ENCODE measurements around the gene SERPINA3.
"Not testable (repeated sequence)": the region's sequence is repeated elsewhere in the genome, so short reads cannot be mapped to it uniquely, and the experiment has no call there.

Gene SERPINA3

DNA sequence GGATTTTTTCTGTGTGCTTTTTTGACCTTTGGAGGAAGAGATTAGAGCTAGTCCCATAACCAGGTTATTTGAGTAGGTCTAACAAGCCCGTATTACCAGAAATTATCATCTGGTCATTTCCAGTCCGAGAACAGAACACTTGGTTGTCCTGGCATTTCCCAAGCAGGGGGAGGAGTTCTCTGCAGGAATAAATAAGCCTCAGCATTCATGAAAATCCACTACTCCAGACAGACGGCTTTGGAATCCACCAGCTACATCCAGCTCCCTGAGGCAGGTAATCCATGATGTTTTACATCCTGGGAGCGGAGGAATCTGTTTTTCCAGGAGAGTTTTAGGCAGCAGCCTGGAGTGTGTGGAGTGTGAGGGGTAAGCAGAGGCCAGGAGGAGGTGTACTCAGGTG is at the start of gene SERPINA3:
SERPINA3 (plus strand) TSS at position 218 of the 400 bp plus-strand sequence. CDS start 2,051 bp downstream, outside the sequence.
- no peak for DNase-seq

DNA sequence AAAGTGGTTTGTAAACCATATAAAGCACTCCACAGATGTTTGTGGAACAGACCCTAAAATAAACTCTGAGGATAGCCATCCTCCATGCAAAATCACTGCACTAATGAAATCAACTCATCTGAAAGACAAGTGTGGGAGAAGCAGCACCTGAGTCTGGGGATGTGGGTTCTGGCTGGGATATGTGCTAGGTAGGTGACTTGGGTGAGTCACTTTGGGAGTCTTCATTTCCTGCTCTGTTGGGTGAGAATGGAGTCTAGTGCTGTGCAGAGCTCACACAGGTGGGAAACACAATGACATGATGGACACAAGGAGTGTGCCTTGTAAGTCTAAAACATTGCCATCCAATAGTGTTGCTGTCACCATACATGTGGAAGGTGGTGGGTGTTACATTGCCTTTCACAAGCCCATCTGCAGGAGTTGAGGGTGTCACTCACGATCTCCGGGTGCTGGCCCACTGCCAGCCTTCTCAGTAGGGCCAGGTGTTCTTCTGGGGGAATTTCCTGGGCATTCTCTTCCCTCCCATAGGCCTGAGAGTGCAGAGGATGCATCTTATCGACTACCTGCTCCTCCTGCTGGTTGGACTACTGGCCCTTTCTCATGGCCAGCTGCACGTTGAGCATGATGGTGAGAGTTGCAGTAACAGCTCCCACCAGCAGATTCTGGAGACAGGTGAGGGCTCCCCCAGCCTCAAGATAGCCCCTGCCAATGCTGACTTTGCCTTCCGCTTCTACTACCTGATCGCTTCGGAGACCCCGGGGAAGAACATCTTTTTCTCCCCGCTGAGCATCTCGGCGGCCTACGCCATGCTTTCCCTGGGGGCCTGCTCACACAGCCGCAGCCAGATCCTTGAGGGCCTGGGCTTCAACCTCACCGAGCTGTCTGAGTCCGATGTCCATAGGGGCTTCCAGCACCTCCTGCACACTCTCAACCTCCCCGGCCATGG is 49.0 kb upstream of the SERPINA3 start:
- DNase-seq = no peak

DNA sequence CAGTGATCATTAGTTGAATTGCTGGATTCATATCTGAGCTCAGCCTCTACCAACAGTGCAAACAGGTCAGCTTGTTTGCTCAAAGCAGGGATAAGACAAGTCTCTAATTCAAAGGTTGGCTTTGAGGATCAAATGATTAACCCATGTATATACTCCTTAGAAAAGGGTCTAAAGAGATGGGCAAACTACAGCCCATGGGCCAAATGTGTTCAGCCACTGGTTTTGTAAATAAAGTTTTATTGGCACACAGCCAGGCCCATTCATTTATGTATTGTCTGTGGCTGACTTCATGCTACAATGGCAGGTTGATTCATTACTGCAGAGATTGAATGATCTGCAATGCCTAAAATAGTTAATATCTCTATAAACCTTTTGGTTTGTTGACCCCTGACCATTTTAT is 47.8 kb upstream of the SERPINA3 start:
- no peak for DNase-seq

DNA sequence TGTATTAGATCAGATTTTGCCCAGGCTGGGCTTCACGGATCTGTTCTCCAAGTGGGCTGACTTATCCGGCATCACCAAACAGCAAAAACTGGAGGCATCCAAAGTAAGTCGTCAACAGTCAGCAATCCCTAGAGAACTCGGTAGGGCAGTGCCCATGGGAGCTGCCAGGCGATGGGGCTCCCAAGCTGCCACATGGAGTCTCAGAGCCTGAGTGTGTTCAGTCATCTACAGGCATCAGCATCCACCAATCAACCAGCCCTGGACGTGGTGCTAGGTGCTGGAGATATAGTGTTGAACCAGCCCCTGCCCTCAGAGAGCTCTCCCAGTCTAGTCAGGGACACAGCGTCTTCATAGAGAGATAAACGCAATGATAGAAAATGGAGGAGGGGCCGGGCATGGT is 44.0 kb upstream of the SERPINA3 start:
- DNase-seq = no peak

DNA sequence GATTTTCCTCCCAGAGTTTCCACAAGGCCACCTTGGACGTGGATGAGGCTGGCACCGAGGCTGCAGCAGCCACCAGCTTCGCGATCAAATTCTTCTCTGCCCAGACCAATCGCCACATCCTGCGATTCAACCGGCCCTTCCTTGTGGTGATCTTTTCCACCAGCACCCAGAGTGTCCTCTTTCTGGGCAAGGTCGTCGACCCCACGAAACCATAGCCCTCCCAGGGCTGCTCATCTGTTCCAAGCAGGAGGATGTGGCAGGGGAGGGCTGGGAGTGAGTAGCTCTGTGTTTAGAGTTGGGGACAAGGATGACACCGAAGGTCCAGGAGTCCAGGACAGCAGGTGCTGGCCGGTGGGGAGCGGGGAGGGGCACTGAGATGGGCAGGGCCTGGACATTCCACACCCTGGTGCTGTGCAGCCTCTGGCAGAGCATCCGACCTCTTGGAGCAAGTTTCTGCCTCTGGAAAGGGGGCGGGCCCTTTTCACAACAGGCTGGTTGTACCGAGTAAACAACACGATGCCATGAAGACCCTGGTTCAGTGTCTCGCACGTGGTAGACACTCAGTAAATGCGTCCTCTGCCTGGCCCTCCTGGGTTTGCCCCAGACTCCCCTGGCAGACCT is 42.7 kb upstream of the SERPINA3 start:
- no peak for DNase-seq

DNA sequence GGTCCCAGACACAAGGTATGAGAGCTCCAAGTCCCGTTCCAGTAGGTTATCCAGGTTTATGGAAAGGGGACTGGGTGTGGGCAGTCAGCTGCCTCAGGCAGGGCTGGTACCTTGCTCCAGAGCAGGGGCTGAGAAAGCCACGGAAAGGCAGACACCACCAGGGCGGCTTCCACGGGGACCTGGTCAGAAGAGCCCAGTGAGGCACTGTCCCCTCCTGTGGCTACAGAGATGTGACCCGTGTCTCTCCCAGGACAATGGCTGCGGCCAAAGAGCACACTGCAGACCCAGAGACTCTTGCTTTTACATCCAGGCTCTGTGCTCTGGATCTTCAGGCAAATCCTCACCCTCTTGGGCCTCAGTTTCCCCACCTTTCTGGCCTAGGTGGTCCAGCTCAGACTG is 42.2 kb upstream of the SERPINA3 start:
- no peak for DNase-seq

DNA sequence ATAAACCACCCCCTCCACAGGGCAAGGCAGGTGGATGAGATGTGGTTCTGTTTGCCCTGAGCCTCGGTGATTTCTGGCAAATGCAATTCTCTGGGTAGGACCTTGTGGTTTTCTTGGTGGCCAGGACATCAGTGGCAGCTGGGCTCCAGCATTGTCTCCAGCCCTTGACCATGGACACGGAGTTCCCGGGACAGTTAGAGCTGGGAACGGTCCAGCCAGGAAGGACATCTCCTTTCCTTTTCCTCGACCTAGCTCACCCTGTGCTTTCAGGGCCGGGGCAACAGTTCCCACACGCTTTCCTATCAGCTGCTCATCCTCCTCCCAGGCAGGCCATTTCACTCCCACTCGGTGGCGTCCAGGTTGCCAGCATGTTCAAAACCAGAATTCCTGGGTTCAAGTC is 41.8 kb upstream of the SERPINA3 start:
- no peak for DNase-seq

DNA sequence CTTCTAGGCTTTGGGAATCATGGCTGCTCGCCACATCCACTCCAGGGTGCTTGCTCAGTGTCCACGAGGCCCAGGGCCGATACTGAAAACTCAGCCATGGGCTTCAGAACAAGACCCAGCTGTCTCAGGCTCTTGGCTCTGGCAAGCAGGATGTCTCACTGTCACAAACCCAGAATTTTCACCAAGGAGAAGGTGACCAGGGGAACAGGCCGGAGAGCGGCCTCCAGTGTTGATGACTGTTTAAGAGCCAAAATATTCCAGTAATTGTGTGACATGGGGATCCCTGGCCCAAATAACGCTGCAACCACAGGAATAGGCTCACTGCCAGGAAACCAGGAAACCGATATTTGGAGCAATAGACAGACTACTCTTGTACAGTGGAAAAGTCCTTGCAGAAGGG is 40.8 kb upstream of the SERPINA3 start:
- DNase-seq = no peak

DNA sequence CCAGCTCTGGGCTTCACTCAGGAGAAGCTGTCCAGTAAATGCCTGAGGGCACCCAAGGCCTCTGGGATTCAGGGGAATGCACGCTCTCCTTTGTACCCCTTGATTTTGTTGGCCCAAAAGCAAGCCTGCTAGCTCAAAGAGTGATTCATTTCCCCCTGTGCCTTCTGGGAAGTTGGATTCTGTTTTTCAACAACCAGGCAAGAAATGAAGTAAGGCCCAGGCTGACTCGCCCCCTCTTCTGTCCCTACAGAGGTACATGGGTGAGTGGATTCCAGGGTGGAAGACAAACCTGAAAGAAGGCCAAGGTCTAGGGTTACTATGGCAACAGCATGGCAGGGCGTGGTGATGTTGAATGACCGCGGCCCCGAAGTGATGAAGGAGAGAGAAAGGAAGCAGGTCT is 40.2 kb upstream of the SERPINA3 start:
- DNase-seq = no peak

DNA sequence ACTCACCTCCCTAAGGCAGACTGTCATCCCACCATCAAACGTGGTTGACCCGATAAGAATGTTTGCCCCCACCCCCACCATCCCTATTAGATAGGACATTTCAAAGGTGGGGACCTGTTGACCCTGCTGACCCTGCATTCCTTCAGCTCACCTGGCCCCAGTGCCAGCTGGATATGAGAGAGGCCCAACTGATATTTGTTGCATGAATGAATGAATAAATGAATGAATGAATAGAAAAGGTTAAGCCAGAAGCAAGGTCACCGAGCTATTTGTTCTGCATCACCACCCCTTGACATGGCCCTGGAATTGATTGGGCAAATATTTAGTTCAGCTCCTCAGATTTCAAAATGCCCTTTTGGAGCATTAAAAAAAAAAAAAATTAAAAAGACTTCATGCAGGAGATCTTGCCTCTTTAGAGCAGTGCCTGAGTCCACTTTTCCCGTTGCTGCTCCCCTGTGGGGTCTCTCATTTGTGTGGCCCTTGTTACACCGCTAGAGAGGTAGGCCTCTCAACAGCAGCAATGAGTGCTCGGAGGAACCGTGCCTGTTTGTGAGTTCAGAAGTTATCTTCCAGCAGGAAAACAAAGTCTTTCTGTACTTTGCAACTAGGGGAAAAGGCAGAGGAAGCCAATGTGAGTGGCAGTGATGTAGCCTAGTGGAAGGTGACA is 39.4 kb upstream of the SERPINA3 start:
- DNase-seq = no peak

DNA sequence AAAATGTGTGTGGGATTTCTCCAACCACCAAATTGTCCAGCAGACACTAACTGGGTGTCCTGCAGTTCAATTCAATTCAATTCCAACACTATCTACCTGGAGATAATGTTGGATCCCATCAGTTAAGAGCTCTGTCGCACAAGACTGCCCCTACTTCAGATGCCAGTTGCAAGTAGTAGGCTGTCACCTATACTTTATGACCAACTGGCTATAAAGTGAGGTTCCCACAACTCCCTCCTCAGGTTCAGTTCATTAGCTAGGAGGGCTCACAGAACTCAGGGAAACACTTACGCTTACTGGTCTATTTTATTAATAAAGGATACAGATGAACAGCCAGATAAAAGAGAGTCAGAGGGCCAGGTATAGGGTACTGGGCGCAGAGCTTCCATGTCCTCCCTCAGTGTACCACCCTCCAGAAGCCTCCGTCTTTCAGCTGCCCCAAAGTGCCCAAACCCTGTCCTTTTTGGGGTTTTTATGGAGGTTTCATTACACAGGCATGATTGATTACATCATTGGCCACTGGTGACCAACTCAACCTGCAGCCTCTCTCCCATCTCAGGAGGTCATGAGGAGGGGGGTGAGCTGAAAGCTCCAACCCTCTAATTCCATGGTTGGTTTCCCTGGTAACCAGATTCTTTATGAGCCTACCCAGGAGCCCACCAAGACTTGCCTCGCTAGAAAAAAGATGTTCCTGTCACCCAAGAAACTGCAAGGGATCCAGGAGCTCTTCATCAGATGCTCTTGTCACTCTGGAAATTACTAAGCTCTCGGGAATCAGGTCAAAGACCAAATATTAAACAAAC is 38.5 kb upstream of the SERPINA3 start:
- DNase-seq = no peak

DNA sequence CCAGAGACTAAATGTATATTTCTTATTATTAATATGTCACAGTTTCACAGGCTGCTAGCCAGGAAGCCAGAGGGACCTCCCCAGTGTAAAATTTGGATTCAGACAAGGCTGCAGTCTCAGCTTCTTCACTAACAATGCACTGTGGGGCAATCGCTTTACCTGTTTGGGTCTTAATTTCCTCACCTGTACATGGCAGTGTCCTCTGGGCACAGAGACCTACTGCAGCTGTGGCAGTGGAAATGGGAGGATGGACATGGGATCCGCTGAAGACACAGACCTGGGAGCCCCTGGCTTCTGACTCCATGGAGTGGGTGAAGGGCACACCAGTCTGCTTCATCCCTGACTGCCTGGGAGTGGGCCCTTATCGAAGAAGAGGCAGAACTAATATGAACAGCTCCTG is 37.9 kb upstream of the SERPINA3 start:
- no peak for DNase-seq

DNA sequence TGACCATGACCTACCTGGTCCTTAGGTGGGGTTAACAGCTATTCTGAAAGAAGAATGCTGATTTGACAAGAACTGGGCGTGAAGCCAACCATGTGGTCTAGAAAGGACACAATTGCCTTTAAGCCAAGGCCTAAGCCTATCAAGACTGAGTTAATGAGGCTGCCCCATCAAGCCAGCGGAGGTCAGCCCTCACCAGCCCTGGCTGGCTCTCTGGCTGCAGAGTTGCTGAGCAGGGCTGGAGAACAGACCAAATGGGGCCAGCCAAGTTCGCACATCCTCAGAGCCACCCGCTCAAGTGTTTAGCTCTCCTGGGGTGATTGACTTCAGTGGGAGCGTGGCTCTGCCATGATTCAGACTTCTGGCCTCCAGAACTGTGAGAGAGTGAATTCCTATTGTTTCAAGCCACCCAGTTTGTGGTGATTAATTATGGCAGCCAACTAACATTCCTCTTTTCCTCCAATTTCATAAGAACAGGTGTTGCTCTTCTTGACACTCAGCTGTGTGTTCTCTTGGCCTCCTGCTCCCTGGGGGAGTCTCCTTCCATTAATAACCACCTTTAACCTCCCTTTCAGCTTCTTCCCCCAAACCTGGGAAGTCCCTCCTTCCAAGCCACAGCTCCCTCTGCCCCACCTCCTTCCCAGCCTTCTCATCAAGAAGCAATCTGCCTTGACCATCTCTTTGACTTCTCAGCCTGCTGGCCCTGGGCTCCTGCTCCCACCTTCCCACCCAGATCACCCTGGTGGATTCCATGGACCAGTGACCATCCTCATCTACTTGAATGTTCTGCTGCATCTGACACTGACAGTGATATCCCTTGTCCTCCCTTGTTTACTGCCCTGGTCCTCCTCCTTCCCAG is 36.2 kb upstream of the SERPINA3 start:
- no peak for DNase-seq

DNA sequence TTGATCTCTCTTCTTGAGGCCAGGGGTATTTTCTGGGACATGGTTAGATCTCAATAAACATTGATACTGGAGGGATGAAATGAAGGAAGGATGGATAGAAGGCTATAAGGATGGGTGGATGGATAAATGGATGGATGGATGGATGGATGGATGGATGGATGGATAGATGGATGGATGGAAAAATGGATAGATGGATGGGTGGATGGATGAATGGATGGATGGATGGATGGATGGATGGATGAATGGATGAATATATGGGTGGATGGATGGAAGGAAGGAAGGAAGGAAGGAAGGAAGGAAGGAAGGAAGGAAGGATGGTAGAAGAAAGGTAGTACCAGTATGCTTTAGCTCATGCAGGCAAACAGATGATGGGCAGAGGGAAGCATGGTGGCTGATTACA is 34.7 kb upstream of the SERPINA3 start:
- DNase-seq = not testable (repeated sequence)

DNA sequence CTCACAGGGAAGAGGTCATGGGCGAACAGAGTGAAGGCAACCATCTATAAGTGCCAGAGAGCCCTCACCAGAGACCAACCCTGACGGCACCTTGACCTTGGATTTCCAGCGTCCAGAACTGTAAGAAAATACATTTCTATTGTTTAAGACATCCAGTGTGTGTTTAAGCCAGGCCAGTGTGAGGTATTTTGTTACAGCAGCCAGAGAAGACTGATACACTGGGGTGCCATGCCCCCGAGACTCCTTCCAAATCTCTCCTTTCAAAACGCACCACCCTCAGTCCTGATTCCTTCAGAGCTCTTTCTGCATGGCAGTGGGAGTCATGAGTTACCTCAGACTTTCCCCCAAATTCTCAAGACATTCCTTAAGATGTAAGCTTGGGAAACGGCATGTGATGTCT is 33.5 kb upstream of the SERPINA3 start:
- DNase-seq = no peak

DNA sequence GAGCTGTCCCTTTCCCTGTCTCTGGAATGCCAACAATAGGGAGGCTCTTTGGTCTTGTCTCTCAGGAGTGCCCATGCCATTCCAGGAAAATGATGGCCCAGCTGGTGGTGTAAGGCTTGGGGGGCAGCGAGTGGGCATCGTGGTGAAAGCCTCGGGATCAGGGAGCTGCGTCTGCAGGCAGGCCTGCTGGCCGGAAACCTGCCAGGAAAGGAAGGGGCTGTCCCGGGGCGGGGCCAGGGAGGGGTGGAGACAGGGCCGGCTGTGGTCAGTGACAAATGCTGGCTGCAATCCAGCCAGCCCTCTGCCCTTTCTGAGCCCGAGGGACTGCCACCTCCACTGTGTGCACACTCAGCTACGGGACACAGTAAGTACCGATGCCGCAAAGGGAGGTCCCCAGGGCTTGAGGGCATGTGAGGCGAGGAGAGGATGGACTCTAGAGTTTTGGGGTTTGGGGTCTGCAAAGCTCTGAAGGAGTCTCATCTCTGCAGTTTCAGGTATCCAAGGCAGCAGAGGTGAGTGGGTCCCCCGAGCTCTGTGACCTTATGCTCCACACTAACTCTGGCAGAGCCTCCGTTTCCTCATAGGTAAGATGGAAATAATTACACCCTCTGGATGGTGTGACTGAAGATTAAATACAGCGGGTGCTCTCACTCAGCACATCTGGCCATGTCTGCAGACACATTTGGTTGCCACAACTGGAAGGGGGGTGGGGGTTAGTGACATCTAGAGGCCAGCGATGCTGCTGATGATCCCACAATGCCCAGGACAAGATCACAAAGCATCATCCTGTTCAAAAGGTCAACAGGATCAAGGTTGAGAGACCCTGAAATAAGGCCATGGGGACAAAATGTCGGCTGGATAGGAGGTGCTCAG is 30.8 kb upstream of the SERPINA3 start, which contains the start of gene SERPINA5:
SERPINA5 (plus strand) TSS at position 300 of the 873 bp plus-strand sequence. CDS start 5,937 bp downstream, outside the sequence.
- DNase-seq = no peak

DNA sequence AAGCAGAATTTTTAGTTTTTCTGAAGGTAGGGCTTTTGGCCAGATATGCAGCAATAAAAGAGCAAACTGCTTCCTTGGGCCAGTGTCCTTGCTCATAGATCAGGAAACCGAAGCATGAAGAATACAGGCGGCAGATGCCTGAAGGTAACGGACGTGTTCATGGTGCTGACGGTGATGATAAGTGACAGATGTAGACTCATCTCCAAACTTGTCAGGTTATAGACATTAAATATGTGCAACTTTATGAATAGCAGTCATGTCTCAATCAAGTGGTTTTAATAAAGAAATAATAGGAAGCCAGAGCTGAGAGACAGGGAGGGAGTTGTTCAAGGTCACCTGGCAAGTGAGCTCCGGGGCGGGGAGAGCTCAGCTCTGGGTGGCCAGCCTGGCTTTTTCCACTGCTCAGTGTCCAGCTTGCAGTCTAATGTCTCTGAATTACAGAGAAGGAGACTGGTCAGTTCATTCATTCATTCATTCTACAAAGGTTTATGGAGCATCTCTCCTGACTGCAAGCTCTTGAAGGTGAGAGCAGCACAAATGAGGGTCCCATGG is 29.9 kb upstream of the SERPINA3 start:
- no peak for DNase-seq

DNA sequence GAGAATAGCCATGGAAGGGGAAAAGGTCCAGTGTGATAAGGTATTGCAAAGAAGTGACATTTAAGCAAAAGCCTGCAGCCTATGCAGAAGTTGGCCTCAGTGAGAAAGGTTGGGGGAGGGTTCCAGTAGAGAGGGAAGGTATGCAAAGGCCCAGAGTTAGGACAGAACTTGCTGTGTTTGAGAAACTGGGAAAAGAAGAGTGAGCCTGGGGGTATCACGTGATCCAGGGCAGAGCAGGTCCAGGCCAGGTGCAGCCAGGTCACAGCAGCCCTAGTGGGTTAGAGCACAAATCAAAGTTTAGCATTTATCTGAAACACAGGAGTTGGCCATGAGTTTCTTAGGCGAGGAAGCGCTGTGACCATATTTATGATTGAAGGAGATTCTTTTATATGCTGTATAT is 29.3 kb upstream of the SERPINA3 start:
- DNase-seq = no peak

DNA sequence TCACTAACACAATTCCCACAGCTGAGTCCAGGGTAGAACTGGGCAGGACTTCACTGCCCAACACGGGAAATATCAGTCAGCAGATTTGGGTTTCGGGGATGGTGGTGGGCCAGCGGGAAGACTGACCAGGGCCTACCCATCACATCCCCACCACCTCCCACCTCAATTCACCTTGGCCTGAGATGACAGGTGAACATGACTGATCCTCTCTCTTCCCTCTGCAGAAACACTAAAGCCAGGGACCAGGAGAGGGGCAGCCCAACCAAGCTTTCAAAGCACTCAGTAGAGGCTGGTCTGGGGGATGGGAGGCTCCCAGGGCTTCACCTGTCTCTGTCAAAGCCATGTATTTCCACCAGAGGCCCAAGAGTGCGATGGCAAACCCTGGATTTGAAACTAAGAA is 28.6 kb upstream of the SERPINA3 start:
- DNase-seq = no peak

DNA sequence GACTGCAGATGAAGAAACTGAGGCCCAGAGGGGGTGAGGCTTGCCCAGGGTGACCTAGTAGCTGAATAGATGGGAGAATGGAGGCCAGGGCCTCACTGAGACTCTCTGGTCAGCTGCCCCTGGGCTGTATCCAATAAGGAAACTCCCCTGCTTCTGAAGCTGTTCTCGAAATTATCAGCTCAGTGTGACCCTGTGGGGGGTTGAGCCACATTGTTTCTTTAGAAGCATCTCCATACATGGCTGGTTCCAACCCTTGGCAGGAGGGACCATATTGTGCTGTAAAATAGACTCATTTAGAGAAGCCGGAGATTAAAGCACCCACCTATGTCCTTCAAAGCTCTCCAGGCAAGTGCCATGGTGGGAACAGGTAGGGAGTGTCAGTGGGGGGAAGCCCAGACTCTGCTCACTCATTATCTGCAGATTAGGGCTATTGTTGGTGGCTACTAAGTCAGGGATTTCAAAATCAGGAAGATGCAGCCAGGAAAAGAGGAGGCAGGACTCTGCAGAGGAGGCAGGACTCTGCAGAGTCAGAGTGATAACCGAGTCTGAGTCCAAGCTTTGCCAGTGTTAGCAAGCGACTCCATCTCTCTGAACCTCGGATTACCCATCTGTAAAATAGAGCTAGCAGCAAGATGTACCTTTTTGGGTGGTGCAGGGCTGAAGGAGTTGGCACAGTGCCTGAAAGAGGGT is 27.5 kb upstream of the SERPINA3 start:
- DNase-seq = no peak
